ENCODE data around the gene FGA.

Gene FGA

GRCh38 chr4:154623995-154624394 is 33.5 kb upstream of the FGA start:
- TF ChIP-seq CTCF (IDR thresholded peaks at IDR 0.05; ENCODE audit: insufficient read depth, low read depth, low read length, missing control alignments) = no peak
- no peak overlapping the region for H3K4me3 ChIP-seq (ENCODE audit: low read length)
- DNase-seq (ENCODE audit: low read depth) = no peak

DNA sequence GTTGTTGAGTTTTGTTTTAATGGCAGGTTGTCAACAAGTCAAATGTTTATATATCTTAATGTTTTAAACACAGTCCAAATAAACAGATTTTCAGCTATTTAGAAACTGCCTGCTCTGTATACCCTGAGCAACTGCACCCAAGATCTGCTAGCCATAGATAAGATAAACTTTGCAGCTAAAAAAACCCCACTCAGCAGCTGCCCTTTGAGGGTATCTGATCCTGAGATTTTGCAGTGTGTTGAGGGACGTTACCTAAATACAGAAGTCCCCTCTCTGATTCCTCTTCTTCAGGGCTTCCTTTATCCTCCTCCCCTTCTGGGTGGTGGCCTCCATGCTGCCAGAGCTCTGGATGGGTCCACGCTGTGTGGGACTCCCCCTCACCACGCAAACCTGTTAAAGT is 32.9 kb upstream of the FGA start:
- no peak for TF ChIP-seq CTCF (IDR thresholded peaks at IDR 0.05; ENCODE audit: insufficient read depth, low read depth, low read length, missing control alignments)
- DNase-seq (ENCODE audit: low read depth) = no peak
- no peak overlapping the region for H3K4me3 ChIP-seq (ENCODE audit: low read length)

DNA sequence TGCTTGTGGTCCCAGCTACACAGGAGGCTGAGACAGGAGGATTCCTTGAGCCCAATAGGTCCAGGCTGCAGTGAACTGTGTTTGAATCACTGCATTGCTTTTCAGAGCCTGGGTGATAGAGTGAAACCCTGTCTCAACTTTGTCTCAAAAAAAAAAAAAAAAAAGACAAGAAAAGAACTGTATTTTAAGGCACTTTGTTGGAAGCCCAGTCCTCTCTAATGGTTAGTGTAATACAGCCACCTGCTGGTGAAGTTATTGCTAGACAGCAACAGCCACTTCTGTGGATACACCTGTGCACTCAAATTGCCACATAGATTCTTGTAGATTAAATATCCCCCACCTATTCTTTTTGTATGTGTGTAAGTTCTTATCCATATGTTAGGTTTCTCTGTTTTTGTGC is 32.1 kb upstream of the FGA start:
- TF ChIP-seq CTCF (IDR thresholded peaks at IDR 0.05; ENCODE audit: insufficient read depth, low read depth, low read length, missing control alignments) = peak; percentile 74
- no peak overlapping the region for H3K4me3 ChIP-seq (ENCODE audit: low read length)
- DNase-seq (ENCODE audit: low read depth) = peak; percentile 71

DNA sequence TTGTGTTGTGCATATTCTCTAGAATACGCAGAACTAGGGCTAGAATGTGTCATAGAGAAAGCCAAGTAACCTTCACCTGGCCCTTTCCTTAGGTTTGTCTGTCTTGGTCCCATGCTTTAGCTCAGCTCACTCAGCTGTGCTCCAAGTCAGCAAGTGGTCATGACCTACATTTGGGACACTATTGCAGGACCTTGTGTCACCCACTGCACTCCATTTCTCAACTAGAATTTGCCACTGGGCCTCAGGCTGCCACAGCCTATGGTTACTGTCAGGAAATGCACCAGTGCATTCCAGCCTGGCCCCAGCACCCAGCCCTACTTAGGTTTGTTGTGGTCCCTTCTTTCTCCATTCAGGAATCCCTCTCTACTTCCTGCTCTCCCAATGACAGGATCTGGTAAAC is 29.6 kb upstream of the FGA start:
- no peak for DNase-seq (ENCODE audit: low read depth)
- no peak for TF ChIP-seq CTCF (IDR thresholded peaks at IDR 0.05; ENCODE audit: insufficient read depth, low read depth, low read length, missing control alignments)
- no peak overlapping the region for H3K4me3 ChIP-seq (ENCODE audit: low read length)

GRCh38 chr4:154618708-154619315 is 28.3 kb upstream of the FGA start:
- peak; percentile 74 for DNase-seq (ENCODE audit: low read depth)
- H3K4me3 ChIP-seq (ENCODE audit: low read length) = no peak overlapping the region
- peak; percentile 87 for TF ChIP-seq CTCF (IDR thresholded peaks at IDR 0.05; ENCODE audit: insufficient read depth, low read depth, low read length, missing control alignments)

DNA sequence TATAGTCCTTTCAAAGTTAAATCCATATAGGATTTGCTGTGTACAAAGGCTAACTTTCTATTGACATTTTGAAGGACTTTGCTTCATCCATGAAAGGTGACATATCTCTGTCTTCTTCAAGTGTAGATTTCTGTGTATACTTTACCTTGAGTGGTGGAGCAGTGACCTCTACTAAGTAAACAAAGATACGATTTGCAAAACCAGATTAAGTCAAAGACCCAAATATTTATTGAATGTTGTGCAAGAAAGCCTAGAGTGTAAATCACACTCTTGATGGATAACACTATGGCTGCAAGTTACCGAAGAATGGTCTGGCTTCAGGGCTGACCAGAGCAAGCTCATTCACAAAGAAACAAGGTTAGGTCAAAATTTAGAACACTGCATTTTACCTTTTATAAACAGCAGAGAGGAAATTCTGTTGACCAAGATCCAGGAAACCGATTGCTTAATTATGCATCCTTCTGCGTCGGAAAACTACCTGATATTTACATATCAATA is 27.3 kb upstream of the FGA start:
- H3K4me3 ChIP-seq (ENCODE audit: low read length) = no peak overlapping the region
- no peak for TF ChIP-seq CTCF (IDR thresholded peaks at IDR 0.05; ENCODE audit: insufficient read depth, low read depth, low read length, missing control alignments)
- DNase-seq (ENCODE audit: low read depth) = no peak

- DNase-seq (ENCODE audit: low read depth) = no peak
- no peak for TF ChIP-seq CTCF (IDR thresholded peaks at IDR 0.05; ENCODE audit: insufficient read depth, low read depth, low read length, missing control alignments)
- no peak overlapping the region for H3K4me3 ChIP-seq (ENCODE audit: low read length)
Observed at GRCh38 chr4:154616731-154617130, 26.2 kb upstream of the FGA start.
